HG02588 (cell line): ENCODE measurements around the gene TSPAN4.

Experiments used
- ATAC-seq: cut with Tn5 transposase; IDR thresholded peaks from one replicate; pipeline ENCODE4 v1.9.1; 2021; ENCODE audit warnings: mild to moderate bottlenecking, moderate library complexity; ENCODE audit not compliant: unreplicated experiment

The TSPAN4 gene

GRCh38 chr11:821512-822371 is 20.9 kb upstream of the TSPAN4 start:
- ATAC-seq = no peak

GRCh38 chr11:823441-824291 is 19.0 kb upstream of the TSPAN4 start:
- no peak for ATAC-seq

GRCh38 chr11:824292-824880 is 18.3 kb upstream of the TSPAN4 start:
- ATAC-seq = no peak

DNA sequence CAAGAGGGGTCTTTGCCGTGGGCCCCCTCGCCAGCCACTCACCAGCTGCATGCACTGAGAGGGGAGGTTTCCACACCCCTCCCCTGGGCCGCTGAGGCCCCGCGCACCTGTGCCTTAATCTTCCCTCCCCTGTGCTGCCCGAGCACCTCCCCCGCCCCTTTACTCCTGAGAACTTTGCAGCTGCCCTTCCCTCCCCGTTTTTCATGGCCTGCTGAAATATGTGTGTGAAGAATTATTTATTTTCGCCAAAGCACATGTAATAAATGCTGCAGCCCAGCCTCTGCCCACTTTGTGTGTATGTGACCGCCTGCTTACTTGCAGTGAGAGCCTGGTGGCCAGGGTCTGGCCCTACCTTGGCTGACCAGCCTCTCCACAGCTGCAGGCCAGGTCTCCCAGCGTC is 17.7 kb upstream of the TSPAN4 start:
- ATAC-seq = no peak

DNA sequence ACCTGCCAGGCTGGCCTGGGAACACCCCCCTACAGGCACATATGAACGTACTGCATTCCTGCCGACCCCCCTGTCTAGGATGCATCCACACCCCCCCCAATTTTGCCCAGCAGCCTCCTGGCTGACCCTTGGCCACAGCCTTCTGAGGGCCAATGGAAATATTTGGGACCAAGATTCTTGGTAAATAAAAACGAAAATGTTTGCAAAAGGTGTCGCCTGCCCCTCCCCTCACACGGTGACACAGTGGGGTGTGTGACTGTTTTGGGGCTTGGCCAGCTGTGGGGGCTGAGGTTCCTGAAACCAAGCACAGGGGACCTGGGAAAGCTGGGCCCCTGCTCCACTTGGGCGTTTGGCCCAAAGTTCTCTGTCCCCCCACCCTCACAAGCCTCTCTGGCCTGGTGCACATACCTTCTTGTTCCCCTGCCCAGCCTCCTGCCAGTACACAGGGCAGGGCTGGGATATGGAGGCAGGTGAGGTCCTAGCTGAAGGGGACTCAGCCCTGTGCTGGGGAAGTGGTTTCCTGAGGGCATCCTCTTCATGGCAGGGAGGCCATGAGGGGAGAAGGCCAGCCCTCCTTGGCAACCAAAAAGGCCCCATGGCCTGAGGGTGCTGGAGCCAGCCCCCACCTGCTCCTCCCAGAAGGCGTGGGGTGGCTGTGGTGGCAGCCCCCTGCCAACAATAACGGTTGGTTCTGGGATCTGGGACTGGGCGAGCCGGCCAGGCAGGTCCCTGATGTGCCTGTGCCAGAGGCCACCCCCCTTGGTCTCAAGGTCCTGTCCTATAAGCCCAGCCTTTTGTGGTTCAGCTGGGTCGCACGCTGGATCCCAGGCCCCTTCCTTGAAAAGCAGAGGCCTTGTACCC is 17.1 kb upstream of the TSPAN4 start:
- ATAC-seq = no peak

GRCh38 chr11:826227-826621 is 16.4 kb upstream of the TSPAN4 start:
- ATAC-seq = no peak

- ATAC-seq = no peak
Measured at GRCh38 chr11:826836-827145, 15.9 kb upstream of the TSPAN4 start.

GRCh38 chr11:827146-827896 is 15.3 kb upstream of the TSPAN4 start:
- peak; percentile 29 for ATAC-seq

- ATAC-seq = no peak
Measured at GRCh38 chr11:827897-828192, 14.8 kb upstream of the TSPAN4 start, which contains the start of gene CRACR2B. Gene CRACR2B (plus strand): TSS chr11:827919. CDS start chr11:828608, 689 bp downstream.

DNA sequence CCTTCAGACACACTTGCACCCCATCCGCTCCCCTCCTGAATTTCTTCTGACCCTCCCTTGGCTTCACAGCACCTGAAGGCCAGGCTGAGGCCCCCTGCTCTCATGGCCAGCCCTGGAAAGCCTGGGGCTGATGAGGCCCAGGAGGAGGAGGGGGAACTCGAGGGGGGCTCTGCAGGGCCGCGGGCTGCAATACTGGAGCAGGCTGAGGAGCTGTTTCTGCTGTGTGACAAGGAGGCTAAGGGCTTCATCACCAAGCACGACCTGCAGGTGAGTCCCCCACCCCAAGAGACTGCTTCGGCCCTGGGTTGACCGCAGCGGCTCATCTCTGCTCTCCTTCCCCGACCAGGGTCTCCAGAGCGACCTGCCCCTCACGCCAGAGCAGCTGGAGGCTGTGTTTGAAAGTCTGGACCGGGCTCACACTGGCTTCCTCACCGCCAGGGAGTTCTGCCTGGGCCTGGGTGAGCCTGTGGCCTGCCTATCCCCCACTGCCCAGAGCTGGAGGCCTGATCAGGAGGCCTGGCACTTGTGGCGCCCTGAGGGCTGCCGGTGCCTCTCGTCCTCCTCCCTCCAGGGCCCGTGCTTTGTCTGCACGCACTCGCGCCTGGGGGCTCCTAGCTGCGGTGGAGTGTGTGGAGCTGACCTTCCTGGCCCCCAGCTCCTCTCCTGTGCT is 14.0 kb upstream of the TSPAN4 start:
- ATAC-seq = no peak

GRCh38 chr11:829176-829846 is 13.3 kb upstream of the TSPAN4 start:
- ATAC-seq = no peak

DNA sequence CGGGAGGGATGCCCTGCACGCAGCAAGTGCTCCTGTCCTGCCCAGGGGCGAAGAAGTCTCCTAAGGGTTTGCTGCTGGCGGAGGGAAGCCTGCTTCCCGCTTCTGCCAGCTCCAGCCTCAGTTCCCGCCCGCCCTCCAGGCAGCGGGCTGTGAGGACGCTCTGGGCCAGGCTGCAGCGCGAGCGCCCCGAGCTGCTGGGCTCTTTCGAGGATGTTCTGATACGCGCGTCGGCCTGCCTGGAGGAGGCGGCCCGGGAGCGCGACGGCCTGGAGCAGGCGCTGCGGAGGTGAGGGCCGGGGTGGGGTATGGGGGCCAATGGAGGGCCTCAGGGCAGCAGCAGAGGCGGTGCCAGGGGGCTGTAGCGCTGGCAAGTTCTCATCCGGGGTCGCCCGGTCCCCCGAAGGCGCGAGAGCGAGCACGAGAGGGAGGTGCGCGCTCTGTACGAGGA is 12.8 kb upstream of the TSPAN4 start:
- ATAC-seq = no peak

- ATAC-seq = peak; percentile 36
Measured at GRCh38 chr11:830295-831117, 12.1 kb upstream of the TSPAN4 start.

DNA sequence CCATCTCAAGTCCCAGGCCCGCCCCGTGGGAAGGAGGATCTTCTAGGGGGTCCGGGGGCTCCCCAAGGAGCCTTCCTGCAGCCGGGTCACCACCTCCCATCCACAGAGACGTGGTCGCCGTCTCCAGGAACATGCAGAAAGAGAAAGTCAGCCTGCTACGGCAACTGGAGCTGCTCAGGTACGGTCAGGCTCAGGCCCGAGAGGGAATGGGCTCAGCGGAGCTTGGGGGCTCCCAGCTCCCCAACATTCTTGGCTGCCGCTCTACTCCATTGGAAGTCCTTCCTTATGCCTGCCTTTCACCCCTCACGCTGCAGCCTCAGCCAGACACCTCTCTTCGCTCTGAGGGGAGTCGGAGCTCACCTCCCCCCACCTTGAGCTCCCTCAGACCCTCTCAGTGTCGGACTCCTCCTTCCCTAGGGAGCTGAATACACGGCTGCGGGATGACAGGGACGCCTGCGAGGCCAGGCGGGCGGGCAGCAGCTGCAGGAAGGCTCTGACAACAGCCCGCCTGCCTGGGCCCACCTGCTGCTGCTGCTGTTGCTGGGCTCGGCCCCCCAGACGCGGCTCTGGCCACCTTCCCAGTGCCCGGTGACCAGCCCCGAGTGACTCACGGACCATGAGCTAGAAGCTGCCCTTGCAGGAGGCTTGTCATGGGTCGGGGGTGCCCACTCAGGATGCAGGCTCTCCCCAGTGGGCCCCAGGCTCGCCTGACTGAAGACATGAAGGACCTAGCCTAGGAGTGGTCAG is 11.4 kb upstream of the TSPAN4 start:
- no peak for ATAC-seq

DNA sequence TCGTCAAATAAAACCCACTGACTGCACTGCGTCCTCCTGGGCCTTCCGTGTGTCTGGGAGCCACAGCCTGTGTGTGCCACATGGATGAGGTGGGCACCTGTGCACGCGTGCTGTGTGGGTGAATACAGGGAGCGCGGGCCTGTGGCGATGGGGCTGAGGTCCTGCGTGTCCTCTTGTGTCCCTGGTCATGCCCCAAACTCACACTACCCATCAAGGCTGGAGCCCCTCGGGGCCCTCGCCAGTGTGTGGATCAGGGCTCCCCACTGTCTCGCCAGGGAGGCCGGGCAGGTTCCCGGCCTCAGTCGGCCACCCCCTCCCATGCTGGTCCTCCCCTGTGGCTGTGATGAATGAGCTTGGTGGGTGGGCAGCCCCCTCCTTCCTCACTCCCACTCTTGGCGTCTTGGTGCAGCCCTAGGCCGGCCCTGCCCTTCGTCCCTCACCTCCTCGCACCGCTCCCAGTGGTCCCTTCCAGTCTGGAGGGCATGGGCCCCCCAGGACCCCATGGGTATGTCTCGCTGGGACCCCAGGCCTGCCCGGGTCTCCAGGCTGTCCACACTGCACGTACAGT is 10.6 kb upstream of the TSPAN4 start:
- no peak for ATAC-seq

DNA sequence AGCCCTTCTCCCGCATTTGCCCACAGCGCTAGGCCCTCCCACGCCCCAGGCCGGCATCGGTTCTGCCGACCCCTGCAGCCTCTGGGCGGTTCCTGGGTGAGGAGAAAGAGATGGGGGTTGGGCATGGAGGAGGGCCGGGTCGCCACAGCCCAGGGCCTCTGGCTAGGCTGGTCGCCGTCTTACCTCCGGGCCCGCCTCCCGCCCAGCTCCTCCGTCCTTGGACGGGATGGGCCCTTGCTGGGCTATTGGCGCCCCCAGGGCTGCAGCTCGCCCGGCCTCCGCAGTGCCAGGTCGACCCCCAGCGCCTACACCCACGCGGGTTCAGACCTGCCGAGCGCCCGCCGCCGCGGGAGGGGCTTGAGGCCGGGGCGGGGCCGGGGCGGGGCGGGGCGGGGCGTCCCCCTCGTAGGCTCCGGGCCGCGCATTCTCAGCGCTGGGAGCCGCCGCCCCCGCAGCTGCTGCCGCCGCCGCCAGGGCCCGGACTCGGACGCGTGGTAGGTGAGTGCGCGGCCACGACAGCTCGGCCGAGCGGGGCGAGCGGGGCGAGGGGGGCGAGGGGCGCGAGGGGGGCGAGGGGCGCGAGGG is 10.0 kb upstream of the TSPAN4 start, which contains the start of gene CD151:
Gene CD151, plus strand, starts transcription at position 424 of the 585 bp plus-strand sequence. CDS start 3,118 bp downstream, outside the sequence.
- ATAC-seq = peak; percentile 39
